ENCODE data around the gene ST8SIA5. TPM values are rescaled to one million over a fixed set of nuclear protein-coding genes. Genes with fewer than 3 reads are reported as not detected.

ST8SIA5 gene
- total RNA-seq, 2 experiments from 2014 or later, result not detected

- no peaks in the 10 kb centered on the region for H3K27me3 Mint-ChIP-seq
- H3K9me3 Mint-ChIP-seq, result no peaks in the 10 kb centered on the region
- ChIA-PET CTCF (interaction anchor here (1.0 kb wide), 1 partner anchor 259 kb away, joined by 3 read pairs; no protein-coding TSS in a partner anchor), POLR2A (interaction anchor here (0.6 kb wide), 1 partner anchor 1115 kb away, joined by 3 read pairs; no protein-coding TSS in a partner anchor)
- no peak overlapping the region for H3K27ac Mint-ChIP-seq
- no peak overlapping the region for H3K4me3 Mint-ChIP-seq
- no peaks in the 10 kb centered on the region for H3K36me3 Mint-ChIP-seq (ENCODE audit: low read depth)
- no peak for TF ChIP-seq CTCF (IDR thresholded peaks at IDR 0.05)
- DNase-seq, result no peak
- intact Hi-C loops (cut with micrococcal nuclease), result loop anchor here (10.0 kb wide), 1 partner anchor 98 kb away; no protein-coding TSS in a partner anchor
- H3K4me1 Mint-ChIP-seq (ENCODE audit: low read depth), result no peaks in the 10 kb centered on the region
- ATAC-seq, result no peak
These were observed 104.5 kb downstream of the ST8SIA5 start for GRCh38 chr18:46652372-46652771.

GRCh38 chr18:46650681-46651080 lies 106.2 kb downstream of the ST8SIA5 start:
- ChIA-PET POLR2A (no interaction called here), CTCF (no interaction called here)
- no peaks in the 10 kb centered on the region for H3K9me3 Mint-ChIP-seq
- H3K4me1 Mint-ChIP-seq (ENCODE audit: low read depth), result no peaks in the 10 kb centered on the region
- no peak for TF ChIP-seq CTCF (IDR thresholded peaks at IDR 0.05)
- H3K27ac Mint-ChIP-seq, result no peak overlapping the region
- no peak overlapping the region for H3K4me3 Mint-ChIP-seq
- no peaks in the 10 kb centered on the region for H3K36me3 Mint-ChIP-seq (ENCODE audit: low read depth)
- H3K27me3 Mint-ChIP-seq, result no peaks in the 10 kb centered on the region
- DNase-seq (no peak), ATAC-seq (no peak)
- intact Hi-C loops (cut with micrococcal nuclease), result loop anchor here (10.0 kb wide), 1 partner anchor 96 kb away; no protein-coding TSS in a partner anchor

- CTCF ChIA-PET, result interaction anchor here (4.2 kb wide), 1 partner anchor 9 kb away, joined by 29 read pairs; no protein-coding TSS in a partner anchor
- H3K27me3 Mint-ChIP-seq, result no peaks in the 10 kb centered on the region
- H3K36me3 Mint-ChIP-seq (ENCODE audit: low read depth), result no peaks in the 10 kb centered on the region
- intact Hi-C loops (cut with micrococcal nuclease), result no loop called here
- POLR2A ChIA-PET, result no interaction called here
- no peak overlapping the region for H3K27ac Mint-ChIP-seq
- ATAC-seq, result no peak
- H3K9me3 Mint-ChIP-seq, result no peaks in the 10 kb centered on the region
- H3K4me1 Mint-ChIP-seq (ENCODE audit: low read depth), result no peaks in the 10 kb centered on the region
- DNase-seq, result no peak
- H3K4me3 Mint-ChIP-seq, result no peak overlapping the region
- no peak for TF ChIP-seq CTCF (IDR thresholded peaks at IDR 0.05)
These were observed 107.6 kb downstream of the ST8SIA5 start for GRCh38 chr18:46649071-46649862.

- POLR2A ChIA-PET, result no interaction called here
- intact Hi-C loops (cut with micrococcal nuclease), result no loop called here
- ATAC-seq (no peak), DNase-seq (no peak)
- H3K36me3 Mint-ChIP-seq (ENCODE audit: low read depth), result no peaks in the 10 kb centered on the region
- H3K27ac Mint-ChIP-seq, result no peak overlapping the region
- H3K9me3 Mint-ChIP-seq, result no peaks in the 10 kb centered on the region
- H3K4me3 Mint-ChIP-seq, result no peak overlapping the region
- no peak for TF ChIP-seq CTCF (IDR thresholded peaks at IDR 0.05)
- no peaks in the 10 kb centered on the region for H3K4me1 Mint-ChIP-seq (ENCODE audit: low read depth)
- no peaks in the 10 kb centered on the region for H3K27me3 Mint-ChIP-seq
- CTCF ChIA-PET, result interaction anchor here (4.2 kb wide), 1 partner anchor 12 kb away, joined by 29 read pairs; no protein-coding TSS in a partner anchor
These were observed 110.4 kb downstream of the ST8SIA5 start for GRCh38 chr18:46646468-46646867.

- no peaks in the 10 kb centered on the region for H3K36me3 Mint-ChIP-seq (ENCODE audit: low read depth)
- H3K4me3 Mint-ChIP-seq, result no peak overlapping the region
- intact Hi-C loops (cut with micrococcal nuclease), result no loop called here
- no peaks in the 10 kb centered on the region for H3K27me3 Mint-ChIP-seq
- ChIA-PET CTCF (no interaction called here), POLR2A (no interaction called here)
- DNase-seq (no peak), ATAC-seq (no peak)
- H3K27ac Mint-ChIP-seq, result no peak overlapping the region
- H3K4me1 Mint-ChIP-seq (ENCODE audit: low read depth), result no peaks in the 10 kb centered on the region
- H3K9me3 Mint-ChIP-seq, result no peaks in the 10 kb centered on the region
- no peak for TF ChIP-seq CTCF (IDR thresholded peaks at IDR 0.05)
These were observed 114.3 kb downstream of the ST8SIA5 start for GRCh38 chr18:46642561-46642960.
